HG03571 (cell line): ENCODE data around the gene DYNLT1.
A peak's percentile ranks its signal among the peaks of the same experiment; 100 is the strongest.
"Not testable (repeated sequence)": the region's sequence is repeated elsewhere in the genome, so short reads cannot be mapped to it uniquely, and the experiment has no call there.

Experiments used
- ATAC-seq: cut with Tn5 transposase; IDR thresholded peaks from one replicate; pipeline ENCODE4 v1.9.1; 2021; ENCODE audit not compliant: unreplicated experiment

Gene DYNLT1

DNA sequence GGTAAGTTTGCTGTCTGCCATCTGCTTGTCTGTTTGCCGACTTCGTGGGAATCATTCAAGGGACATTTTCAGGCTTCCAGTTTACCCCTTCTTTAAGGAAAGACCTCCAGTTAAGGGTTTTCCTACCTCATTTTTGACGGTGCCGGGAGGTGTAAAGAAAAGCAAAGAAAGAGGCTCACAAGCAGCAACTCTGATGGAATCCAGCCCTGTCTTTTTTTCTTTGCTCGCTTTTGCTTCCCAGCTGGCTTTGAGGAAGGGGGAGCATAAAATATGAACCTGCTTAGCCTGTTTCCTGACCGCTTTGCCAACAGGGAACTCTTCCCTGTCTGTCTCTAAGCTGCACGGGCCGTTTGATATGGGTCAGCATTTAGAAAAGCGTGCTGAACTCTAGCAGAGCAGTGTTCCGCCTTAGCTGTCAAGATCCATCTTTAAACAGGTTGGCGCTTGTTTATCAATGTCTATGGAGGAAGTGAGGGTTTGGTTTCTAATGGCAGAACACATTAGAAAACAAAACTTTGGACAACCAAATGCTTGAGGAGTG lies 19.2 kb upstream of the DYNLT1 start:
- ATAC-seq = no peak

DNA sequence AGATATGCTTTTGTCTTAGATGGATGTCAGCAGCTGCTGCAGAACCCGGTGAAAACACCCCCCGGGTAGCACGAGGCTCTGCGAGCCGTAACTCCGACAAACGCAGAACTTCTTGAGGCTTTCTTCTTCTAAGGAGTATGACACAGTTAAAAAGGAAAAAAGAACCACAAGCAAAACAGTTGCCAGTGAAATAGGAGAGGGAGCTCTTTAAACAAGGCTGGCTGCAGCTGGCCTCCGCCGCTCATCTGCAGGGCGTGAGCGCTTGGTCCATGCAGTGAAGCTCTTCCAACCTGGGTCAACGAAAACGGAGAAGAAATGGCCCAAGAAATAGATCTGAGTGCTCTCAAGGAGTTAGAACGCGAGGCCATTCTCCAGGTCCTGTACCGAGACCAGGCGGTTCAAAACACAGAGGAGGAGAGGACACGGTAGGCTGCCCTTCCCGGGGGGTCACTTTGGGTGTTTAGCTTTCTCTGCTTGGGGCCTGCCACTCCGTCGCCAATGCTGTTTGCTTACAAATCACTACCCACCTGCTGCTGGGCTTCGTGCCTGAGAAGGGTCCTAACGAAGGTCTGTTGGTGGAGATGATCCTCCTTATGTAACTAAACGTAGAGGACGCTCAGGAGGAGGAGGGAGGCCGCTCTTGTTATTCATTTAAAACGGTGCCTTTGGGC lies 18.5 kb upstream of the DYNLT1 start:
- no peak for ATAC-seq

DNA sequence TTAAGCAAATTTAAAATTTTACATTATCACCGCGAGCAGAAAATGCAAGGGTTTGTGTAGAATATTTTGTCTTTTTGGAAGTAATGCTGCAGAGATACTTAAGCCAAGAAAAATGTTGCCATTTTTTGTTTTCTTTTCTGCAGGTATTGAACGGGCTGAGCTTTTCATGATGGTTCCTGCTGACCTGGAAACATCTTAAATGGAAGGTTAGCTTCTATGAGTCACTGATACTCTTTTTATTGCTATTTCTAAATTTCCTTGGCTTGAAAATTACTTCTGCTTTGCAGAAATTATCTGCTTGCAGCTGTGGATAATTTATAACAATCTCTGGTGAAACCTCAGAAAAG lies 18.0 kb upstream of the DYNLT1 start:
- ATAC-seq = no peak

DNA sequence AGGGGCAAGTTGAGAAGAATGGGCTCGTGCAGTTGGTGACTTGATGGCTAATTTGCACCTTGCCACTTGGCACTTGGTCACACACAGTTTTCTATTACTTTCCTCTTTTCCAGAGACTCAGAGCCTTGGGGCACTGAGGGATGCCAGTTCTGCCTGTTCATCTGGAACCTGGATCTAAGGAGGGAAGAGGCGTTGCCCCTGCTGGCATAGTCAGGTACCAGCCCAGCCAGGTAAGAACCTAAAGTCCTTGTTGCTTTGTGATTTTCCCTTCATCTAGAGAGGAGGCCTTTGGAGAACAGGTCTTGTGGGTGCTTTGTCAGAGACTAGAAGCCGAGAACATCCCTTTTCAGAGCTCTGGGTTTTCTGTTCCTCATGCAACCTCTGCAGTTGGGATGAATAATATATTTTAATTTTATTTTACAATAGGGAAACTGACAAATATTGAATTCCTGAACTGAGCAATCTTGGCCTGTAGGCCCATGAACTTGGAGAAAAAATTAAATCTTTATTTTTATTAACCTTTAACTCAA lies 16.7 kb upstream of the DYNLT1 start:
- no peak for ATAC-seq

DNA sequence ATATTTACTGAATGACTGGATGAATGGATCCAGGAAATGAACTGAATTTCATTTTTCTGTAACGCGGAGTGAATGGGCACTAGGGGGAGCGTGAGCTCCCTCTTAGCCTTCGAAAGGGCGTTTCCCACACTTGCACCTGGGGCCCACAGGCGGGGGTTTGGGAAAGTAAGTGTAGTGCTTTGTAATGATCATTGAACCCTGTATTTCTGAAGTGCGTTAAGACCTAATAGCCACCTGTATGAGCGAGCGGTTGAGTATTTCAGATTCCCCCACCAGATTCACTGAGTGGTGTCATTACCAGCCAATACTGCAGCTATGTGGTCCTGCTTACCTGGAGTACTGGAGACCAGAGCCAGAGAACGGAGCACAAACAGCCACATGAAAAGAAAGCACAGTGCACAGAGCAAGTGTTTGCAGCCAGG lies 15.8 kb upstream of the DYNLT1 start:
- ATAC-seq = no peak

DNA sequence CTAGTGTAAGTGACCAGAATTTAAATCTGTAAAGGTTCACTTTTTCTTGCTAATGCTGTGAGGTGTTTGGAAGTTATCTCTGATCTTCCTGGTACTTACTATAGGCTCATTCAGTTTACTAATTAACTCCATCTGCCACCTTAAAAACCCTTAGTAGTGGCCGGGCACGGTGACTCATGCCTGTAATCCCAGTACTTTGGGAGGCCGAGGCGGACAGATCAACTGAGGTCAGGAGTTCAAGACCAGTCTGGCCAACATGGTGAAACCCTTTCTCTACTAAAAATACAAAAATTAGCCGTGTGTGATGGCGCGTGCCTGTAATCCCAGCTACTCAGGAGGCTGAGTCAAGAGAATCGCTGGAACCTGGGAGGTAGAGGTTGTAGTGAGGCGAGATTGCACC lies 12.4 kb upstream of the DYNLT1 start:
- not testable (repeated sequence) for ATAC-seq

DNA sequence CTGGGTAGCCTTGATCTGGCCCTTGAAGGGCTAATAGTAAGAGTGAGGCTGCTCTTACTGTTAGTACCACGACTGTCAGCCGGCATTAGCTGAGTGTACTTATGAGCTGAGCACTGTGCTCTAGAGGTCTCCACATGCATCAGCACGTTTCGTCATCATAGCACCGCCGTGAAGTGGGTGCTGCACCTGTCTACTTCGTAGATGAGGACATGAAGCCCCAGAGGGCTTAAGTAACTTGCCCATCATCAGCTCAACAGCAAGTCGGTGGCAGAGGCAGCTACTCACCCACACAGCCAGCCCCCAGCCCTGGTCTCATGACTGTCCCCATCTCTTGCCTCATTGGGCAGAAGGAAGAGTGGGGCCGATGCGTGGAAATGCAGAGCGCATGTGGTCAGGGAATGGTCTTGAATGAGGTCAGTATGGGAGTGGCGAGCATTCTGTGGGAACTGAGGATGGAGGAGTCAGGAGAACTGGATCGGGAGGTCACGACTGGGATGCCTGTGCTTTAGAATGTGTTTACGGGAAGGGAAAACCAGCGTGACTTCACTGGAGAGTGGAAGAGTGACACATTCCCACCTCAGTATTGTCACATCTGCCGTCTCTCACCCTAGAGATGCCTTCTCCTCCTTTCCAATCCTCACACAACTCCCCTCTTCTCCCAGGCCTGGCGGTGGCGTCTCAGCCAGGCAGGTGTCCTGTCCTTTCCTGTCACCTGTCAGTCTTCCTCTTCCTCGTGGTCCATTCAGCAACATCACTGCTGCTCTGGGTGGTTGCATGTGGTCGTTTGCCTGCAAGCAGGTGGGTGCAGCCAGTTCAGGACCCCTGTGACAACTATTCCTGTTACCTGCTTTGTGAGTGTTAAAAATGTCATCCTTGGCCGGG lies 11.3 kb upstream of the DYNLT1 start:
- ATAC-seq = no peak

DNA sequence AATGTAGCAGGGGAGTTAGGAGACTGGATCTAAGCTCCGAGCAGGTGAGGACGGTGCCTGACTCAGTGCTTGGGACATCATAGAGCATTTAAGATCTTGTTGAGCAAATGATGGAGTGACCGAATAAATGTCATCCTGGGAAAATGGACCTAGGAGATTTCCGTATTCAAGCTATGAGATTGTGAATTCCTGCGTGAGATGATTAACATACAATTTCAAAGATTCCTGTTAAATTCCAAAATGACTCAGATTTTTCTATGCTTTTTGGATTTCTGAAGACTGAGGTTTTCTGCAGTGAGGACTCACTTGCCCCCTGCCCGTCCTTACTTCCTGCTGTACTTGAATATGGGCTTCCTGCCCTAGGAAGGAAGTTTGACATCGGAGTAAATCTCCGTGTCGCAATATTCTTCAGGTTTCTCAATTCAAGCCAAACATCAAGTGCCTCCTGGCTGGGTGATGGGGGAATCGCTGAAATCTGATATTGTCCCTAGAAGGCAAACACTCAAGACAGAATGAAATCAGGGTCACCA lies 10.5 kb upstream of the DYNLT1 start:
- ATAC-seq = no peak

DNA sequence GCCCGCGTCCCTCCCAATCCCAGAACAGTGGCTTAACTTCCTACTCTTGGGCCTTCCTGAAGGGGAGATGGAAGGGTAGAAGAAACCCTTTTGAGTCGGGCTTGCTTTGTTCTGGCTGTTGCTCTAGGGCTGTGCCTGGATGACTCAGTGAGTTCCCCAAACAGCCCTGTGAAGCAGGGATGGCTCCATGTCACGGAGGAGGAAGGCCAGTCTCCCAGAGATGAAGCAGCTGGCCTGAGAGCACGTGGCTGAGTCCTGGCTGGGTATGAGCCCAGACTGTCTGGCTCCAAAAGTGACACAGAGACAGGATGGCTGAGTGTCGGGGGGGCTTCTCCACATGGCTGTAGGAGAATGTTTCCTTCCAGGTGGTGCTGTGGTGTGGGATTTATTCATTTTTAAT lies 10.0 kb upstream of the DYNLT1 start:
- no peak for ATAC-seq

DNA sequence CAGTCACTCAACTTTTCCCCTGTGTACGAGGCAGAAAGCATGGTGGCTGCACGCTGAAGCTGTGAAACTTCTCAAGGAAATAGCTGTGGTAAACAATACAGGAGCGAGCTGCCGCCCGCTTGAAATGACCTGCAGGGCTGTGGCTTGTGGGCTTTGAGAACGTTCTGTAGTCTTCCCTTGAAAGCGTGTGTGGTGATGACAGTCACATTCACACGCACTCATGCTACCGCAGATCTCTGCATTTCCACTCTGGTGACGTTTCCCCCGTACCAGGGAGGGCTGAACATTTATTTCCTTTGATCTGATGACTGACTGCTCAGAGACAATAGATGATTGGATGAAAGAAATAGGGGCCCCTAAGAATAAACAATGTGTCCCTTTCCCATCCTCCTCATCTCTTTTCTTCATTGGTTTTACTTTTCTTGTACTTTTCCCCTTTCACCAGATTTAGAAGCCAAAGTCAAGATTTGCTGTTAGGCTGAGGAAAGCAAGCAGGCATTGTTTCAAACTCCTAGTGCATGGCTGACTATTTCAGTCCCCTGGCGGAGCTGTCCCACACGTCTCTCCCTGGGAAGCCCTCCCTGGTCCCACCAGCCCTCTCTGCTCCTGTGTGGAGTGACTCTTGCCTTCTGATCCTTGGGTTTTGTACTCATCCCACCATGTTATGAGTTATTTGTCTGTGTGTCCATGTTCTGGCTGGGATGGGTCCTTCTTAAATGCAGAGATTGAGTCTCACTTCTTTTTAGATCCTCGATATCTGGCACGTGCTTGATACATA lies 9.2 kb upstream of the DYNLT1 start:
- ATAC-seq = peak; percentile 50

DNA sequence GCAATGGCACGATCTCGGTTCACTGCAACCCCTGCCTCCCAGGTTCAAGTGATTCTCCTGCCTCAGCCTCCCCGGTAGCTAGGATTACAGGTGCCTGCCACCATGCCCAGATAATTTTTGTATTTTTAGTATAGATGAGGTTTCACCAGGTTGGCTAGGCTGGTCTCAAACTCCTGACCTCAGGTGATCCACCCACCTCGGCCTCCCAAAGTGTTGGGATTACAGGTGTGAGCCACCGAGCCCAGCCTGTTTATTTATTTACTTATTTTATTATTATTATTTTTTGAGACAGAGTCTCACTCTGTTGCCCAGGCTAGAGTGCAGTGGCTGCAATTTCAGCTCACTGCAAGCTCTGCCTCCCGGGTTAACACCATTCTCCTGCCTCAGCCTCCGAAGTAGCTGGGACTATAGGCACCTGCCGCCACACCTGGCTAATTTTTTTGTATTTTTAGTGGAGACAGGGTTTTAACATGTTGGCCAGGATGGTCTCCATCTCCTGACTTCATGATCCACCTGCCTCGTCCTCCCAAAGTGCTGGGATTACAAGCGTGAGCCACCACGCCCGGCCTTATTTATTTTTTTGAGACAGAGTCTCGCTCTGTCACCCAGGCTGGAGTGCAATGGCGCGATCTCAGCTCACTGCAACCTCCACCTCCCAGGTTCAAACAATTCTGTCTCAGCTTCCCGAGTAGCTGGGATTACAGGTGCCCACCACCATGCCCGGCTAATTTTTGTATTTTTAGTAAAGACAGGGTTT lies 7.6 kb upstream of the DYNLT1 start:
- ATAC-seq = not testable (repeated sequence)

DNA sequence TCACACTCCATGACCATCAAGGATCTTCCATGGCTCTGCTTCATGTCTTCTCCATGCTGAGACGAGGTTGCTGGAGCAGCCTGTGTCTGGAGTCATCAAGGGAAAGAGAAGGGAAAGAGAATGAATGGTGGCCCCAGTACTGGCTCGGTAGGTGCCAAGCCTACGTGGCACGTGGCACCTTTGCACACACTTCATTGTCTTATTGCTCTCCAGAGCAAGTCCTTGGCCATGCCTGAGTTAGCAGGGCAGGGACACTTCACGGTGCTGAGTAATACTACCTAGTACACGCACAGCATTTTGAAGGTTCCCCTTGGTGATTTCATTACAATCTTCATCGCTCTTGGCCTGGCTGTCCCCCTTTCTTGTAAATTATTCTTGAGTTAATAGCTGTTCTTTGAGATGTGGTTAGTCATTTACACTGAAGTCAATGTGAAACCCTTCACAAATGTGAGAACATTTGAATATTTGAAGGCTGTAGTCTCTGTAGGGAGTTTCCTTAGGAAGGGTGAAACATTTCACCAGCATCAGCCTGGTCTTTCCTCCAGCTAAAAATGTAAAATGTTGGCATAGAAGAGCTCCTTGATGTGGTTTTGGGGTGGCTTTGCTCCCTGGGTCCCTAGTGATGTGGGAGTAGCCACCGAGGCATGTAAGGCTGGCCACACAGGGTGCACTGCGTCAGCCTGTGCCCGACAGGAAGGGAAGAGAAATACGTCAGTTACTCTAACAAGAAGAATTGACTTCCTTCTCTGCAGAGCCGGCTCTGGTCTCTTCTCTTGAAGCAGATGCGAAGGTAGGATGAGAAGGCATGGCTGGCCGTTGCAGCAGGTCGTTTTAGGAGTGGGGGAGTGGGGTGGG lies 5.0 kb upstream of the DYNLT1 start, which contains the start of gene SYTL3:
TSS of gene SYTL3 (plus strand) at position 766 of the 855 bp plus-strand sequence. CDS start 13,215 bp downstream, outside the sequence.
- ATAC-seq = peak; percentile 48

DNA sequence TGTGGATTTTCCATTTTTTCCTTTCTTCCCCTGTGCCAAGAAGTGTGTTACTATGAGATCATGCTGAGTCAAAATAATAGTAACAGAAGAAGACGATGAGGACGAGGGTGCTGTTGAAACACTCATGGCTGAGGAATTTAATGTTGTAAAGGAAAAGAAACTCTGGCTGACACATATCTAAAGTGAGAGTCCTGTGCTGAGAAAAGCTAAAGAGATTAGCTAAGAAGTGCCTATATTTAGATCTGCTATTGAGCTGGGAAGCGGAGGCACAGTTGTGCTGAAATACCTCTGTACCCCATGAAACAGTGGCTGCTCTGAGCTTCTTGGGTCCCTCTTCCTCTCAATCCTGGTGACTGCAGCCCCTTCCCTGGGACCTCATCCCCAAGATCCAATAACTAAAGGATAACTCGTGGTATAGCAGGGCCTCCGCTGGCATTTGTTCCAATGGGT lies 4.2 kb upstream of the DYNLT1 start:
- peak; percentile 18 for ATAC-seq

DNA sequence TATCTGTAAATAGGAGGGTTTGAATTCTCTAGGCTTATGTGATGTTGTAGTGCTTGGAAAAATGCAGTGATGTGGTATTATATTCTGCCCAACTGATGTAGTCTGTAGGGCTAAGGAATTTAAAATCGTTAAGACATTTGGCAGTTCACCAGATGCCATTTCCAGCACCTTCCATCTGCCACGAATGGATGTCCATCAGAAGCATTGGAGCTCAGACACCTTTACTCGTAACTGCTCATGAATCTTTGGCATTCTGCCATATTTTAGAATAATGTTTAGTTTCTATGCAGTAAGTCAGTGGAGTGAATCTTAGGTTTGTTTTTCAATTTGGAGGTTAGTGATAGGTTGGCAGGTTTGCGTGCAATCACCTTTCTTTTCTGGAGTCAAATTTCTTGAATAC lies 3.0 kb upstream of the DYNLT1 start:
- no peak for ATAC-seq

DNA sequence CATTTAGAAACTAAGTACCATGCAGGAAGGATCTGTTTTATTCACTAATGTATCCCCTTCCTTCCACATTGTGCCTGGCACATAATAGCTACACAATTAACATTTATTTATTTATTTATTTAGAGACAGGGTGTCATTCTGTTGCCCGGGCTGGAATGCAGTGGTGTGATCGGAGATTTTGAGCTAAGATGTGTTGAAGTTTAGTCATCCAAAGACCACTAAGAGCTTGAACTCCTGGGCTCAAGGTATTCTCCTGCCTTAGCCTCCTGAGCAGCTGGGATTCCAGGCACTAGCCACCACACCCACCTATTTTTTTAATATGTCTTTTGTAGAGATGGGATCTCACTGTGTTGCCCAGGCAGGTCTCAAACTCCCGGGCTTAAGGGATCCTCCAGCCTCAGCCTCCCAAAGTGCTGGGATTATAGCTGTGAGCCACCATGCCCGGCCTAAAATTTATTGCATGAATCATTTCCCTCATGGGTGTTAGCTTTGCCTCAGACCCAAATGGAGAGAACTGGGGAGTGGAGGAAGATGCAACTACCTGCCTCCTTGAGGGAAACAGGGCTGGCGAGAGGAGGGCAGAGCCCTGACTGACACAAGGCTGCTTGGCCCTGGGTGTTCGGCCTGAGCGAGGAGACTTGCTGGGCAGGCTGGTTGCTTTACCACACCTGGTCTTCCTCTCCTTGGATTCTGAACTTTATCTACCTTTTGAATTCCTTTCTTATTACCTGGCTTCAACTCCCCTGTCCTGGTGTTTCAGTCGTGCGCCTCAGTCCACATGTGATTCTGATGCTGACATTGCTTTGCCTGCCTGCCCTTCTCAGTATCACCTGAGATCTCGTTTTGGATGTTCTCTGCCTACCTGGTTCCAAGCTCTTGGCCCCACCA lies 1.7 kb upstream of the DYNLT1 start:
- ATAC-seq = no peak

DNA sequence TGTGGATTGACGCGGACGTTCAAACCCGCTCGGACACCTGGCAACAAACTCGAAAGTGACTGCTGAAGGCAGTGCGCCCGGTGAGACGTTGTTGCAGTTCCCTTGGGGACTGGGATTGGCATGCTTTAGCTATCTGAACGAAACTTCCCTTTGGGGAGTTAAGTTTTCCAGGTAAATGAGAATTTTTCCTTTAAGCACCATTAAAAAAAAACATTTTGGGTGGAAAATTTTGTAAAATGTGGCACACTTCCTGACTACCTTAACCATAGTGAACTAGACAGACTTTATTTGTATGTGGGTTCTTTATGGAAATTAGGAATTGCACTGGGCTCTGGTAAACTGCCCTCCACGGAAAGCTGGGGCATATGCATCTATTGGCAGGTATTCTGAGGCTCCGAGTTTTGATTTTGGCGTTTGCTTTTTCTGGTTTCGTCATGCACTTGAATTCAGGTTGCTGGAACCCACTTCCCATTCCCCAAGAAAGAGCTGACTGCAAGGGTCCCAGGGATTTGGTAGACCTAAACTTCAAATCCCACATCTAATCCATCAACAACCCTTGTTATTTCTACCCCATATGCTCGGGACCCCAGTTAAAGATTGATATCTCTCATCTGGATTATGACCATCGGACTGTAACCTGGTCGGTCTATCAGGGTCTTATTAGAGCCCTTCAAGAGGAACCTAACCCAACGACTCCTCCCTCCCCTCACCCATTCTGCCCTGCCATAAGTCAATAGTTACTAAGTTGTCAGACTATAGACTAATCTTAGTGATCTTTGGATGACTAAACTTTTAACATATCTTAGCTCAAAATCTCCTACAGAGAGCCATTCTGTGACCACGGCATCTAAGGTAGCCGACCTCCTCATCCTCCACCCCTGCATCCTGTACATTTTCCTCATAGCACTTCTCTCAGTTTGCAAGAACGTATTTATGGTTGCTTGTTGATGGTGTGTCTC lies 800 bp upstream of the DYNLT1 start:
- no peak for ATAC-seq

DNA sequence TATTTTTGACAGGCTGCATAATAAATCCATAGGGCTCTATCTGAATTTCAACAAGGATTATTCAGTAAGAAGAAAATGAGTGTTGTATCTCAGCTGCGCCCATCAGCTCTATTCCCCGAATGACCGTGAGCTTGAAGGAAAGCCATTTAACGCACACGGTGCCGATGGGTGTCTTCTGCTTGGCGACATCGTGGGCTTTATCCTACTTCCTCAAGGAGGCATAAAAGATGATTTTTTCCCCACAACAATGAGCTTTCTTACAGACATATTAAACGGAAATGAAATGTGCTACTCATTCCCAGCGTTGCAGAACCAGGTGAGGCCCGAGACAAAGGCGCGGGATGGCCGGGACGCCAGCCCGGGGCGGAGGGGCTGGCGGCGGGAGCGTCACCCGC lies 710 bp downstream of the DYNLT1 start:
- ATAC-seq = no peak
